Eye (tissue), 1 donor: ENCODE results near the gene NPAS3.

ENCODE experiments used
- DNase-seq: peaks from one replicate; pipeline ENCODE4 v3.0.0-alpha.2; 2015

Gene NPAS3

DNA sequence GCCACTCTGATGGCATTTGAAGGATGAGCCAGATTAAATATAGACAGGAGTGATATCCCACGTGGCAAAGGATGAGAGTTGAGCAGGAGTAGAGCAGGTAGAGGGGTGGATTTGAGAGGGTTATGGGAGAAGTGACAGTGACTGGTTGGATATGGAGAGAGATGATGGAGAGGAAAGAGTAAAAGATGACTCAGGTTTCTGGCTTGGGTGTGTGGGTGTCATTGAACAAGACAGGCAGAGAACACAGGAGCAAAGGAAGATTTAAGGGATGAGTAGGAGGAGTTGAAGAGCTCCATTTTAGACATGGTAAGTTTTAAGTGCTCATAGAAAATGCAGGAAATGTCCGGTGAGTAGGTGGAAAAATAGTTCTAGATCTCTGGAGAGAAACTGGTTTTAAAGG is 875.3 kb downstream of the NPAS3 start:
- DNase-seq: no peak

DNA sequence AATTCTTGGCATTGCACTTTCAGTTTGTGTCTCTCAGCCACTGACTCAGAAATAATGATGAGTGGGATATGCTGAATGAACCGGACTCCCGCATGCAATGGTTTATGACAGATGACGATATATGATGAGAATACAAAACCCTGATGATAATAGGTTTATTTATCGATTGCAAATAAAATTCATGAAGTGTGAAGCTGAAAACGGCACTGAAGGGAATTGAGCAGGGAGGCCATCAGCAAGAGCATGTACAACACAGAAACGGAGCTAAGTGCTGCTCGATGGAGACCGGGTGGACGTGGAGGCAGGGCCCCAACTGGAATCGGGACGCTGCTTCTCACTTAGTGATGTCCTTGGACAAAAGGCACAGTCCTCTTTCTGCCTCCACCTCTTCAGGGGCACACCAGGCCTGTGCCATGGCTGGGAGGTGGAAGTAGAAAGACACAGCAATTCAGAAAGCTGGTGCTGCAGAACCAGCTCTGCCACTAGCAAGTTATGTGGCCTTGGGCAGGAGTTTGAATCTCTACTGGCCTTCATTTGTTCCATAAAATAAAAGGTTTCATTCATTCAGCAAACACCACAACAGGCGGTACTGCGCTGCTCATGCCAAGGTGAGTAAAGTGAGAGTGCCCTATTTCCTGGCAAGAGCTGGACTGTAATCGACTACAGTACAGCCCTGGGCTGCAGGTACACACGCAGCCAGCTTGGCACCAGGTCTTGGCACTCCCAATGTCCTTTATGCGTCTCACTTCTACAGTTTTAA is 895.2 kb downstream of the NPAS3 start:
- DNase-seq: no peak

DNA sequence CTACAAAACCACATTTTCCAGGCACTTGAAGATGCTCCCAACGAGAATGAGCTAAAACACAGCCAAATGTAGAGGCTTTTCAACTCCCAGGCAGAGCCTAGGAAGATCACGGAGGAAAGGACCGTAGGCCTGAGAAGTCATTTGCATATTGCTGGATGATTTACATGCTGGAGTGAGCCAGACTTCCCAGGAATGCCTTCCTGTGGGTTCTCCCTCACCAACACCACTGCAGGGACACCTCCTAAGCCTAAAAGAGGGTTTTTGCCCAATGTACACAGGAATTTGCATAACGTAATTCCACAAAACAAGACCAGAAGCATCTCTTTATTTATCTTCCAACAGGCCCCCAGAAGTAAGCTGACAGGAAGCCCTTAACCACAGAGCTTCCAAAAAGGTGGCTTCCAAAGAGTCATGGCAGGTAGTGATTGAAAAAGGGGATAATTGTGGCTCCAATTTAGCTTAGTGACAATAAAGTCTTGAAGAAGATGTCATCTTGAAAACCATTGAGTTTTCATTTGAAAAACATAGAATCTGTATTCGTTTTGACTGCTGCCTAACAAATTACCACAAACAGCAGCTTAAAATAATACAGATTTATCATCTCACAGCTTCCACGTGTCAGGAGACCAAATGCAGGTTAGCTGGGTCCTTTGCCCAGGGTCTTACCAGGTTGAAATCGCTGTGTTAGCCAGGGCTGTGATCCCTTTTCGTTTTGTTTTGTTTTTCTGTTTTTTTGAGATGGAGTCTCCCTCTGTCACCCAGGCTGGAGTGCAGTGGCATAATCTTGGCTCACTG is 896.0 kb downstream of the NPAS3 start:
- DNase-seq: no peak

DNA sequence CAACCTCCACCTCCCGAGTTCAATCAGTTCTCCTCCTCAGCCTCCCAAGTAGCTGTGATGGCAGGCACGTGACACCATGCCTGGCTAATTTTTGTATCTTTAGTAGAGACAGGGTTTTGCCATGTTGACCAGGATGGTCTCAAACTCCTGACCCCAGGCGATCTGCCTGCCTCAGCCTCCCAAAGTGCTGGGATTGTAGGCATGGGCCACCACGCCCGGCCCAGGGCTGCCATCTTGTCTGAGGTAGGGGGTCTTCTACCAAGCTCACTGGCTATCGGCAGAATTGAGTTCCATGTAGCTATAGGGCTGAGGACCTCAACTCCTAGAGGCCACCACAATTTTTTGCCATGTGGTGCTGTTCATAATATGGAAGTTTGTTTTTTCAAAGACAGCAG is 896.6 kb downstream of the NPAS3 start:
- no peak for DNase-seq

DNA sequence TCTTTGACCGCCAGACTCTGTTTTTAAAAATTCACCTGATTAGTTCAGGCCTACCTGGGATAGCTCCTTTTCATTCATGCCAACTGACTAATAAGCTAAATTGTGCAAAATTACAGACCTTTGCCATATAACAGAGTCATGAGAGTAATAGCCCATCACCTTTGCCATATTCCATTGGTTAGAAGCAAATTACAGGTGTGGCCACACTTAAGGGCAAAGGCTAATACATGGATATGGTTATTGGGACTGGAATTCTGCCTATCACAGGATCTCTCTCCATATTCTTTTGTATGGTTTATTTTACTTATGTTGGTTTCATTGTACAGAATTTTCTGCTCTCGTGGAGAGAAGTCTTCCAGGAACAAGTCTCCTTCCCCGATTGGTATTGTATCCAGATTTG is 897.0 kb downstream of the NPAS3 start:
- no peak for DNase-seq

DNA sequence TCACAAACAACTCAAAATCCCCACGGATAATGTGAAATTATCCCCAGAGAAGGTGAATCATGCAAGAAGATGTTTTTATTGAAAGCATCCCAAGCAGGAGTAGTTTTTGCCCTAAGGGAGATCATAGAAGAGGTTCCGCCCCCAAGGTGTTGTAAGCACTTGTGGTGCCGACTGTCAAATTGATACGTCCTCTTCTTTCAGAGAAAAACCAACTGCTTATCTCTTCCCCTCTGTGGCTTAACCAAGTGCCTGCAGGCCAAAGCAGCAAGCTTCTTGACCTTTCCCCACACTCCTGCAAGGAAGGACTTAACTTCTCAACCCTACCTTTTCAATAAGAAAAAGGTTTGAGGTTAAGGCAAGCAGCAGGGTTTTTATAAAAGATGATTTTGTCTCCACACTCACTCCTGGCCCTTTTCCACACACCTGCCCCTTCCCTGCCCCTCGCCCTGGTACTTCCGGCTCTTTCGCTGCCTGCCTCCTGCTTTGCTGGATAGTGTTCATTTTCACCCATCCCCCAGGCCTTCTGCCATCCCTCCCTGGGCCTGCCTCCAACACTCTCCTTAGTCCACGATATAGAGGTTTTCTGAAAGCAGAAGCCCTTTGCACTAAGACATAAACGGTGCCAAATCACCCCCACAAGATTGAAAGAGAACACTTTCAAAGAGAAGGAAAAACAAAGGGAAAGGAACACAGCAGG is 897.7 kb downstream of the NPAS3 start:
- no peak for DNase-seq

DNA sequence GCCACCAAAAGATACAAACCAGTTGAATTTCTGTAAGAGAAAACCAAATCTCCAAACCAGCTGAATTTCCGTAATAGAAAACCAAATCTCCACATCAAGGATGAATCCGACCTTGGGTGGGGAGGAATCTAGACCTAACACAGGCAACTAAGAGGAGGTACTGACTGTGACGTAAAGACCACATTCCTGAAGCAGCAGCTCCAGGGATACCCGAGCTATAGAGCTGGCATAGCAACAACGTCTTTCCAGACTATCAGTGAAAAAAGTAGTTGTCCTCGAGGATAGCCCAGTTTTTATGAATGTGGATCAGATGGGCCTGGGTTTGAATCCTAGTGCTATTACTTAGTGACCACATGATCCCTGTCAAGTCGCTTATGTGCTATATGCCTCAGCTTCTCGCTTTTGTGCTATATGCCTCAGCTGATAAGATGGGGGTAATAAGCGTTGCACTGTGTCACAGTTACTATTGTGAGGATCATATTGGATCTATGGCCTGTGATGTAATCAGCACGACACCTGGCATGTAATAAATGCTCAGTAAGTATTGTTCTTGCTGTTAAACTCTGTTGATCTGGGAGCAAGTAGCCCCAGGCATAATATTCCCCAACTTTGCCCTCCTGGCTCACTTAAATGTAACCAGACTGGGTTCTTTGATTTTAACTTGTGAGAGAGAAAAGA is 898.4 kb downstream of the NPAS3 start:
- no peak for DNase-seq

DNA sequence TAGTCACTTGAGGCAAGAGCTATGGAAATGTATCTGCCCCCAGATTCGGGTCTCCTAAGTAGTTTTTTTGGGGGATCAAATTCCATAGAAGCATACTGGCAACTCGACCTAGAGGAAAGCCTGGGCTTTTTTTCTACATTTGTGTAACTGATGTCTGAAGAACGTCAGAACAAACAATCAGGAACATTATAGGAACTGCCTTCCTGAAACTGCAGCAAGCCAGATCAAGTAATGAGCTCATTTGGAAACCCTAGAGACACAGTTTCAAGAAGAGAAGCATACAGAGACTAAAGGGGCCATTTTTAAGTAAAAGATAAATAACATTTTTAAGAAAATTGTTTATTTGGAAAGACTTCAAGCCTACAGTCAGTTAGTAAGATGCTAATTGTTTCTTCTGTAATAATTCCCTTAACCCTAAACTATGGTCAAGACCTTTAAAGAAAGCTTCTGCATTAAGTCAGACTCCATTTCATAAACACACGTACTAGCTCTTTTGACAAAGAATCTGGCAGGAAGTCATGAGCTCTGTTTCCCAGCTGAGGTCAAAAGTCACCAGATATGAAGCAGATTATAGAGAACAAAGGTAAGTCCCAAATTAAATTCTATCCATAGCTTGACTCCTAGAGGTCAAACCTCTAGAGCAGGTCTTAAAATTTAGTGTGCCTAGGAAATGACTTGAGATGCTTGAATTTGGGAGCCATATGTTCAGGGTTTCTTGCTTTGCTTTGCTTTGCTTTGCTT is 899.4 kb downstream of the NPAS3 start:
- DNase-seq: no peak

DNA sequence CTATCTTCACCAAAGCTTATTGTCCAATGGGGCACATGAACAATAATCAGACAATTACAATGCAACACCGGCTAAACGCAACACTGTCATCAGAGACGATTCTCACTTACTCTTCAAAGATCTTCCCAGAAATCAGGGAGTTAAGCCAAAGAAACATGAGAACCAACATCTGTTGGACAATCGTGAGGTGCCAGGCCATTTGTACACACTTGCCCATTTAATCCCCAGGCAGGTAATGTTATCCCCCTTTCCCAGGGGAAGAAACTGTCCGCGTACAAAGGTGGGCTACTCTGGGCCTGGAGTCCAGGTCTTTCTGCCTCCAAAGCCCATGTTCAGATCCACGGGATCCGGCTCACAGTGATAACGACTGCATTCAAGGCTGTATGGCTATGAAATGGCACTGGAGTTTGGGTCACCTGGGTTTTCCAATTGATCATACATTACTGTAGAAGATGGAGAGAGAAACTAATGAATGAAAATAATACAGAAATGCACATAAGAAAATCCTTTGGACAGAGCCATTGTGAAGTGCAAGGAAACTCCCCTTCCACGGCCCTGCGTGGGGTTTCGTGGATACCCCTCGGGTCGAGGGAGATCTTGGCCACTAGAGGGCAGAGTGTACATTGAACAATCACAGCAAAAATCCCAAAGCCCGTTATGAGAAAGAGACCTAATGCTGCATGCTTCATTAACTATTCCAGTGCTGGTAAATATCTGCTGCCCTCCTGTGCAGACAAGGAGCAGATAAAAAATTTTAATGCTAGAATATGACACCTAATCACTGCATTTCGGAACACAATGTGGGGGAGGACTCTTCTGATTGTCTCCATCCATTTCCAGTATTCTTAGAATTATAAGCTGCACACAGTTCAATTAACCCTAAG is 900.8 kb downstream of the NPAS3 start:
- DNase-seq: peak; percentile 85

DNA sequence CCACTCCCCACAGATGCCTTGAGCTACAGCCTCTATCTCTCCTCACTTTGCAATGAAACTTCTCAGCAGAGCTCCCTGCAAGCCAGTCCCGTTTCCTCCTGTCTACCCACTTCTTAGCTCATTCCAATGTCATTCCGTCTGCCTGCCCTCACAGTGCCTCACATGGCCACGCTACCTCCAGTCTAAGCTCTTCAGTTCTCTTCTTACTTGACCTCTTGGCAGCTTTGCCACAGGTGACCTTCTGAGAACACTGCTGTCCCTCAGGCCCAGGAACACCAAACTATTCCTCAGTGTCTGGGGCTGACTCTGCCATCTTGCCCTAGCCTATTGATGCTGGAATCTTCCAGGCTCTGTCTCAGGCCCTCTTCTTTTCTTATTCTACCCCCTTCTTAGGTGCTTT is 902.1 kb downstream of the NPAS3 start:
- no peak for DNase-seq

DNA sequence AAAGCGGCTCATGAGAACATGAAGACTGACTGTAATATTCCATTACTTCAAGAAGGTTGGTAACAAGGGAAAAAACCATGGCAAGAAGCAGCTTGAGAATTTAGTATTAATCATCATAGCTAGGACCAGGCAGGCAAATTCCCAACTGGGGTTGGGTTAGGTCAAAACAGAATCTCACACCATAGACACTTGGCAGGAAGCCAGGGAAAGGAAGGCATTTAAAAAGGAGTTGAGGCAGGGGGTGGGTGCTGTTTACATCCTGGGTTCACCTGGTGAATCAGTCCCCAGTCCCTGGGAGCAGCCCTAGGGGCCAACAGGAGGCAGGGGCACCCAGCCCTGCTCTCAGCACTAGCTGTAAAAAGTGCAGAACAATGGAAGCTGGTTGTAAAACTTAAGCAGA is 903.6 kb downstream of the NPAS3 start:
- no peak for DNase-seq

DNA sequence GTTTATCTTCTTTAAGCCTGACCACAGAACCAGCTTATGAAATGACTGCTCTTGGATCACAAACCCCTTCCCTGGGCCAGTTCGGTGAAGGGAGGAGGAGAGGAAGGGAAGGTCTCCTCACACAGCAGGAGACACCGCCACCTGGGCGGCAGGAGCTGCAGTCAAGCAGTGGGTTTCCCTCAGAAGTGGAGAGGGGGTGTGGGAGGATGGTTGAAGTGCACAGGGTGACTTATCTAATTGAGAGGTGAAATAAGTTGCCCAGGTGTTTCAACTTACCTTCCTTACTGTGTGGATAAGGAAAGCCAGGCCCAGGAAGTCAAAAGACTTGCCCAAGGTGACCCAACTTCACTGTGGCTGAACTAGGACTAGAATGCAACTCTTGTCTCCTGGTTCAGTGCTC is 905.4 kb downstream of the NPAS3 start:
- DNase-seq: no peak

DNA sequence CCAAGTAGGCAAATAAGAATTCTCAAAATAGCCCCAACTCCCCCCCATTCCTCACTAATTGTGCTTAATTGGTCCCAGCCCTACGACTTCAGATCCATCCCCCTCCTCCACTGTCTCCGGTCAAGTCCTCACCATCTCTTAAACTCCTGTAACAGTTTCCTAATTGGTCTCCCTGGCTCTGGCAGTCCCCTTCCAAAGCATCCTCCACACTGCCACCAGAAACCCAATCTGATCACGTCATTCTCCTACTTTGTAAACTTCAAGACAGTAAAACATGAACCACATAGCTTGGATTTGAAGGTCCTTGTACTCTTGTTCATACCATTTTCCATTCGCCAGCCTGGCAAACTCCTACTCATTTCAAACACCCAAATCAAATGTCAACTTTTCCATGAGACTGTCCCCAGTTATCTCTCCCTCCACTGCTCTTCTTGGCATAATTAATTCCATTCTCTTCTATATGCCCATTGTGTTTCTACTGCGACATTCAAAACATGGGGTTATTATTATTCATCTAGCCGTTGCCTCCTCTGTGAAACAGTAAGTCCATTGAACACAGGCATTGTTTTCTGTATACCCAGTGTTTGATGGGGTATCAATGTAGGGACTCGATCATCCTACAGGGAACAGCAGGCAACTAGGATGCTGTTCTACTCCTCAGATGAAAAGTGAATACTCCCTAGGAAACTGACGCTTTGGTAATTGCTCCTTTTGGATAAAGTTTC is 907.6 kb downstream of the NPAS3 start:
- DNase-seq: no peak

DNA sequence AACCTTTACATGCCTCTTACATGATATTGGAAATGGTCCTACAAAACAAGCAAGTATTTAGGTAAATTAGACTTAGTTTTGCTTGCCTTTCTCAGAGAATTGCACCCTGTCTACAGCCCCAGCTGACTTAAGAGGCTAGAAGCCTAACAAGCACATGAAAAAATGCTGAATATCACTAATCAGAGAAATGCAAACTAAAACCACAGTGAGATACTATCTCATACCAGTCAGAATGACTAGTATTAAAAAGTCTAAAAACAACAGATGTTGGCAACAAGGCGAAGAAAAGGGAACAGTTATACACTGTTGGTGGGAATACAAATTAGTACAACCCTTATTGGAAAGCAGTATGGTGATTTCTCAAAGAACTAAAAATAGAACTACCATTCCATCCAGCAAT is 908.4 kb downstream of the NPAS3 start:
- DNase-seq: no peak

DNA sequence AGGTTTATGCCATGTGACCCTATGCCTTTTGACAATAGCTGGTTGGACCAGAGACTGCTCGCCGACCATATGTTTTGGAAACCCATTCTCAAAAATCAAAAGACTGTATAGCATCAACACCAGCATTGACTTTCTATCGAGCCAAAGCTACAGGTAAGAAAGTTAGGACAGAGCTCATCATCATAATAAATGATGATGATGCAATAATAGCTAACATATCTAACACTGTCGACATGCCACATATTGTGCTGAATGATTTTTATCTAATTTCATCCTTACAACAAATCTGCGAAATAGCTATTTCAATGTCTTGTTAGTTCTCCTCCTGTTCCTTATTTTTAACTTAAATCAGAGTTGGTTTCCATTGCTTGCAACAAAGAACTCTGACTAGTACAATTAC is 909.3 kb downstream of the NPAS3 start:
- DNase-seq: no peak

DNA sequence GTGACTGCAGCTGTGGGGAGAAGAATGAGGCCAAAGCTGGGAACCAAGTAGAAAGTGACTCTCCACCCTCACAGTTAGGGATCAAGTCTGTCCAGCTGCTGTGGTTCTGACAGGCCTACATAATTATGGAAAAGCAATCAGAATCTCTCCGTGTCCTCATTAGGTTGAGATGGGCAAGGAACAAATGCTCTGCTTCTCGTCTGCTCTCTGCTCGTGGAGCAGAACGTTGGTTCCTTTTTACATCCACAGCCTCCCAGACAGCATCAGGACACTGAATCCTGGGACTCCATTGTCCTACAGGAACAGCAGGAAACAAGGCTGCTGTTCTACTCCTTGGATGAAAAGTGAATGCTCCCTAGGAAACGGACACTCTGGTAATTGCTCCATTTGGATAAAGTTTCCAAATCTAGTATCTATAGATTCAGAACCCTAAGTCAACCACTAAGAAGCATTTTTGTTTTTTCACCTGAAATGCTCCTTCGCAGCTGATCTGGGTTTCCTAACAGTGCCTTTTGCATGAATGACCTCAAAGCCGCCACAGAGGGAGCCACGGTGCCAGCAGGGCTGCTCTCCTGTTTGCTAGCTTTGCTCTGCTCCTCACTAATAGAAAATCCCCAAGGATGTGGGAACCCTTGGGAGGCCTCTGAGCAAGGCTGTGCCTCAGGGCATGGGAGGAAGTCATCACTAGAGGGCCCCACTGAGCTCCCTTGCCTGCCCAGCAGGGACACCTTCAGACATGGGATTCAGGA is 910.2 kb downstream of the NPAS3 start:
- DNase-seq: peak; percentile 90

DNA sequence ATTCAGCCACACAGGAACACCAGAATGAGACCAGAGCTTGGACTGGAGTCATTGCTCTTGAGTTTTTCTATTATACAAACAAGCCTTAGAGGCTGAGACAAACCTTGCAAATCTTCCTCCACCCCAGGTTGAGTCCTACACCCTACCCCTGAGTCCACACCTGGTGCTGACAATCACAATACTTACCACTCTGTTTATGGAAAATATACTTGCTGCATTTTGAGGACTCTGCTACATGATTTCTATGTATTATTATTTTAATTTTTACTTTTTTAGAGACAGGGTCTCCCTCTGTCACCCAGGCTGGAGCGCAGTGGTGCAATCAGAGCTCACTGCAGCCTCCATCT is 910.7 kb downstream of the NPAS3 start:
- no peak for DNase-seq

DNA sequence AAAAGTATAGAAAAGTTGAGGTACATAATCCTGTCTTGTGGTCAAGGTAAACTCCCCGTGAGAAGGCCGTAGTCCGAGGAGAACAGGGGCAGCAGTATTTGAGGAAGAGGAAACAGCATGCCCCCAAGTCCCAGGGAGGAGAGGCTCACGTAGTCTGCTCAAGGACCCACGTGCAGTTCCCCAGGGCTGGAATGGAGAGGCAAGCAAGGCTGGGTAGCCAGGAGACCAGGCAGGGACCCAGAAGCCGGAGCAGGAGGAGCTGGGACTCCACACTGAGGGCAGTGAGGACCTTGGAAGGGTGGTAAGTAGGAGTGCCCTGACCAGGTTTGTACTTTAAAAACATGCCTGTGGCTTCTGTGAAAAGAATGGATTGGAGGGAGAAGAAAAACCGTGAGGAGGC is 912.1 kb downstream of the NPAS3 start:
- DNase-seq: no peak

DNA sequence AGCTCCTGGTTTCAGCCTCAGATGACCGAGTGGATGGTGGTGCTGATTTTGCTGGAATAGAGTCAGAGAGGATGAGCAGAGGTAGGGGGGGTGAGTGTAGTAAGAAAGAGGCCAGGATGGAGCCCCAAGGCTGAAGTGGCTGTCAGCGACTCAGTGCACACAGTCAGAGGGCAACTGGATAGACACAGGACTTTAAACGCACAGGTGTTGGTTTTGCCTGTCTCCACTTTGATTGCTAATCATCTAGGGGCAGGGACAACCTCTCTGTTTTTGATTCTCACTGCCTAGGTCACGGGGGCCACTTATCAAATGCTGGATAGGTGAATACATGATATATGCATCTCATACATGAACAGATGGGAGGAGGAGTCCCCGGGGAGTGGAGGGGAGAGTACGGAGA is 912.7 kb downstream of the NPAS3 start:
- DNase-seq: no peak

DNA sequence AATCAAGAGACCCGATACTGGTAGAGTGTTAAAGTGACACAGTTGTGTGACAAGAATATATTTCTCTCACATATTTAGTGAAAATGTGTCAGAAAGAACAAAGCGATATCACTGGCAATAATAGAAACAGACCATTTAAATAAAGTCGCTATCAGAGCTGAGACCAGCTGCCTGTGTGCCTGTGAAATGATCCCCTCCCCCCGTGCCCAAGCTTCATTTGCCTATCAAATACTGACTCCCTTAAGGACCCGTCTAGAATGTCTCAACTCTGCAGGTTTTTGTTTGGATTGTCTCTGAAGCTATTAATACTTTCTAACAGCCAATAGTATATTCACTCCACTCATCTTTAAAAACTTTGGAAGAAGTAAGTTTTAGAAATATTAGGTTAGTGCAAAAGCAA is 913.3 kb downstream of the NPAS3 start:
- no peak for DNase-seq
